Calu3 (cell line): ENCODE data around the gene TSHZ1. TPM values are rescaled to one million over a fixed set of nuclear protein-coding genes. Genes with fewer than 3 reads are reported as not detected.

Source experiments
- BruUV-seq: library from RNA; stranded (reverse); fragments of 400-500 nt; replicated peaks from 2 replicates; lab custom pipeline; 2021; lab: Mats Ljungman, UMichigan
- CTCF ChIA-PET: fragments of 300-600 bp; sonication (Branson Sonifier 250); formaldehyde crosslinking; loops from one replicate; lab custom pipeline; 2022; ENCODE audit warnings: antibody characterized with exemption; lab: Charles Lee
- DNase-seq: peaks from one replicate; pipeline ENCODE4 v3.0.0; 2022
- H3K27ac Mint-ChIP-seq: one replicate; pipeline ENCODE4 v1.8.0; 2022; ENCODE audit warnings: mixed read lengths; ENCODE audit not compliant: unreplicated experiment
- H3K27me3 Mint-ChIP-seq: one replicate; pipeline ENCODE4 v1.8.0; 2022; ENCODE audit warnings: mixed read lengths; ENCODE audit not compliant: unreplicated experiment
- H3K36me3 Mint-ChIP-seq: one replicate; pipeline ENCODE4 v1.8.0; 2022; ENCODE audit warnings: mild to moderate bottlenecking, moderate library complexity, mixed read lengths; ENCODE audit not compliant: insufficient read depth, unreplicated experiment
- H3K4me1 Mint-ChIP-seq: one replicate; pipeline ENCODE4 v1.8.0; 2022; ENCODE audit warnings: mild to moderate bottlenecking, low read depth, mixed read lengths; ENCODE audit not compliant: unreplicated experiment
- H3K4me3 Mint-ChIP-seq: one replicate; pipeline ENCODE4 v1.8.0; 2022; ENCODE audit warnings: mild to moderate bottlenecking, low read depth, moderate library complexity, mixed read lengths; ENCODE audit not compliant: unreplicated experiment
- H3K9me3 Mint-ChIP-seq: one replicate; pipeline ENCODE4 v1.8.0; 2022; ENCODE audit warnings: low read depth, mixed read lengths; ENCODE audit not compliant: unreplicated experiment
- intact Hi-C: fragments of 100-400 bp; cut with micrococcal nuclease; formaldehyde crosslinking; loops from one replicate; pipeline ENCODE4 v1.10.0; 2022; ENCODE audit not compliant: unreplicated experiment
- total RNA-seq: library from RNA; stranded (reverse); gene quantifications from 2 replicates; pipeline ENCODE4 v1.2.3, GENCODE V29; 2022
- TF ChIP-seq, protein P1 (sequence below): fragments of 200-600 bp; IDR thresholded peaks from one replicate; pipeline ENCODE4 v1.8.0; 2022; ENCODE audit warnings: antibody characterized with exemption; ENCODE audit not compliant: unreplicated experiment

The TSHZ1 gene
- total RNA-seq, 1 experiment from 2014 or later, result 10.8 TPM

GRCh38 chr18:75215663-75216062 is 5.1 kb downstream of the TSHZ1 start:
- no peak for DNase-seq
- BruUV-seq, result no TSS peak
- Mint-ChIP-seq H3K27me3 (no peaks in the 10 kb centered on the region), H3K27ac (no peak overlapping the region), H3K36me3 (peaks cover 17% of the 10 kb centered on the region), H3K9me3 (no peaks in the 10 kb centered on the region), H3K4me3 (no peak overlapping the region), H3K4me1 (peaks cover 47% of the 10 kb centered on the region)
- CTCF ChIA-PET, result no interaction called here
- TF ChIP-seq, protein P1, sequence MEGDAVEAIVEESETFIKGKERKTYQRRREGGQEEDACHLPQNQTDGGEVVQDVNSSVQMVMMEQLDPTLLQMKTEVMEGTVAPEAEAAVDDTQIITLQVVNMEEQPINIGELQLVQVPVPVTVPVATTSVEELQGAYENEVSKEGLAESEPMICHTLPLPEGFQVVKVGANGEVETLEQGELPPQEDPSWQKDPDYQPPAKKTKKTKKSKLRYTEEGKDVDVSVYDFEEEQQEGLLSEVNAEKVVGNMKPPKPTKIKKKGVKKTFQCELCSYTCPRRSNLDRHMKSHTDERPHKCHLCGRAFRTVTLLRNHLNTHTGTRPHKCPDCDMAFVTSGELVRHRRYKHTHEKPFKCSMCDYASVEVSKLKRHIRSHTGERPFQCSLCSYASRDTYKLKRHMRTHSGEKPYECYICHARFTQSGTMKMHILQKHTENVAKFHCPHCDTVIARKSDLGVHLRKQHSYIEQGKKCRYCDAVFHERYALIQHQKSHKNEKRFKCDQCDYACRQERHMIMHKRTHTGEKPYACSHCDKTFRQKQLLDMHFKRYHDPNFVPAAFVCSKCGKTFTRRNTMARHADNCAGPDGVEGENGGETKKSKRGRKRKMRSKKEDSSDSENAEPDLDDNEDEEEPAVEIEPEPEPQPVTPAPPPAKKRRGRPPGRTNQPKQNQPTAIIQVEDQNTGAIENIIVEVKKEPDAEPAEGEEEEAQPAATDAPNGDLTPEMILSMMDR, result no peak
- intact Hi-C loops, result loop anchor here (5.0 to 10.0 kb wide), 2 partner anchors 321 to 563 kb away; no protein-coding TSS in a partner anchor

DNA sequence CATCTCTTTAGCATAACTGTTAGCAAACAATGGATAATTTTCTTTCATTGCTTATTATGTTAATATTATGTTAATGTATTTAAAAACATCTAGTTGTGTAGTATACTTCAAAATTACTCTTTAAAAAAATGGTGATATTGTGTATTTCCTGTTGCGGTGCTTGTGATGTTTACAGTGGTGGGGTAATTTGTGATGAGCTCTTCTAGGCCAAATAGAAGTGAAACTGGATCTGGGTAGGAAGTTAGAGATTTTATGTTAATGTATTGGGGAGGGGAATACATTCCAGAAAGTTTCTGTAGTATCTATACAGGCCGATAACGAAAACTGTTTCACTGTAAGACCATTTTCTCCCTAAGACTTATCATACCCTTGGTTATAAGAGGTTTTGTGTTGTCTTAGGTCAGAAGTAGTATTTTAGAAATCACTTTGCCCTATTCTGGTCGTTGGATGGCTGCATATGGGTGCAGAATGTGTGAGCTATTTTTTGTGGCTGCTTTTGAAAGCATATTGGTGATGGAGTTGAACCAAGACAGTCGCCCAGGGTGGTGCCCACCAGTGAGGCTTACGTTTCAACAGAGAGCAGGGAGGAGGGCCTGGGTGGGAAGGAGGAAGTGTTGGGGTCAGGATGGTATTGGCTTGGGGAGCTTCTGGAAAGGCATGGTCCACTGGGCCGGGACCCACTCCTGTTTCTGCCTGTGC is 5.8 kb downstream of the TSHZ1 start:
- intact Hi-C loops, result loop anchor here (5.0 to 10.0 kb wide), 2 partner anchors 322 to 564 kb away; no protein-coding TSS in a partner anchor
- DNase-seq, result no peak
- no TSS peak for BruUV-seq
- CTCF ChIA-PET, result no interaction called here
- H3K4me3 Mint-ChIP-seq, result no peak overlapping the region
- peaks cover 47% of the 10 kb centered on the region for H3K4me1 Mint-ChIP-seq
- TF ChIP-seq, protein P1, result no peak
- no peaks in the 10 kb centered on the region for H3K9me3 Mint-ChIP-seq
- no peaks in the 10 kb centered on the region for H3K27me3 Mint-ChIP-seq
- H3K27ac Mint-ChIP-seq, result no peak overlapping the region
- peaks cover 10% of the 10 kb centered on the region for H3K36me3 Mint-ChIP-seq

DNA sequence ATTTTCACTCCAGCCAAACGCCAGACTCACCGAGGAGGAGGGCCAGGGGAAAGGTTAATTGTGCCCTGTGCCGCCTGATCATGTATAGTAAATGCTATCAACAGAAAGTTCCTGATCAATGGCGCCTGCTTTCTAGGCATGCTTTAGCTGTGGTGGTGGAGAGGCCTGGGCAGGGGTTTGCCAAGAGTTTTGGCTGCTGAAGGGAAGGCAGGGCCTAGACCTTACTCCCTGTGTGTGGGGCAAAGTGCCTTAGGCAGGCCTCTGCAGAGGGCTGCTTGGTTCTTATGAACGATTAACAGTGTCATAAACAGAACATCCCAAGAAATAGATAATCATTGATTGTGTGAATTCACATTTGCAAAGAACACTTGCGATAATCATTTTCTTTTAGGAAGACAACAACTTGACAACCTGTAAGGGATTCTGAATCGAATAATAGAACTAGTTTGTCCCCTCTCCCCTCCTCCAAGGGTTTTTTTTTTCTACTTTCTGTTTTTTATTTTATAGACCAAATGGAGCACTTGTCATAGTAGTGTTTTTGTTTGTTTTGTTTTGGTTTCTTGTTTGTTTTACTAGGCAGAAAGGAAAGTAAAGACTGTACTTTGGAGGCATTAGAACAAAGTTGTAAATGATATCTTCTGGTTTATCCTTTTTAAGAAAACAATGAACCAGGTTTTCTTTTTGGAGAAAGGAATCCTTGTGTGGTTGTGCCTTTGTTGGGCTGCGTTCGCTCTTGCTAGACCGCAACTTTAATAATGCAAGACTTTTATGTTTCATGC is 6.5 kb downstream of the TSHZ1 start:
- intact Hi-C loops, result loop anchor here (5.0 to 10.0 kb wide), 2 partner anchors 322 to 565 kb away; no protein-coding TSS in a partner anchor
- Mint-ChIP-seq H3K4me3 (no peak overlapping the region), H3K9me3 (no peaks in the 10 kb centered on the region), H3K36me3 (peaks cover 6% of the 10 kb centered on the region), H3K4me1 (peaks cover 47% of the 10 kb centered on the region), H3K27ac (no peak overlapping the region), H3K27me3 (no peaks in the 10 kb centered on the region)
- no TSS peak for BruUV-seq
- CTCF ChIA-PET, result no interaction called here
- TF ChIP-seq, protein P1, result no peak
- DNase-seq, result no peak

DNA sequence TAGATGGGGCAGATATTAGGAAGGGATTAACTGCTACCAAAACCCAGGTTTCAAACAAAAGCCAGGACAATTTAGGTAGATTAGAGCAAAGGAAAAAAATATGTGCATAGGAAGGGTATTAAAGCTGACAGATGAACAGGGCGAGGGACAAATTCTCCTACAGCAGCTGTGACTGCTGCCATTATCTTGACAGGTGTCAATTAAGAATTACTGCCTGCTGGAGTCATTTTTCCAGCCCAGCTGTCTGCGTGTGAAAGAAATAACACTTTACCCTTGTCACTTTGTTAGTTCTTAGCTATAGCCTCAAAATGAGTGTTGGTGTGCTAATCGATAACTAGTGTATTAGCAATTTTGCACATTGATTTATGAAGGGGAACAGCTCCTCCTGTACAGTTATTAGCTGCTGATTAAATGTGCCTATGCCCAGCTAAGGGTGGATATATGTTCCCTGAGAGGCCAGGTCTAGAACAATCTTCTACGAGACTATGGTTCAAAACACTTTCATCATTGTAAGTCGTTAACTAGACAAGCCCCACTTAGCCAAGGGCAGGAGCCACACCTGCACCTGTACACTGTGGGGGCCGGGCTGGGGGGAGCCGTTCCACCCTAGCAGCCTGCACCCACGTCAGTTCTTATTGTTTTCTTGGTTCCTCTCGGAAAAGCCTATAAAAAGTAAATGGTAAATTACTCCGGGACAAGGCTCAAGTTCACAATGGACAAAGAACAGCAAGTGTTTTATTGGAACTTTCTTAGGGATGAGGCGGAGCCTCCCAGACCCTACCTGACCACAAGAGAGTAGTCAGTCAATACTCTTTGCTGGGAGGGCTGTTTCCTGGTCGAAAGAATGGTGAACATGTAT is 7.7 kb downstream of the TSHZ1 start:
- no peak overlapping the region for H3K4me3 Mint-ChIP-seq

More for the DNA sequence above, 7.7 kb downstream of the TSHZ1 start:
- Mint-ChIP-seq H3K4me1 (peaks cover 36% of the 10 kb centered on the region), H3K36me3 (no peaks in the 10 kb centered on the region), H3K27me3 (no peaks in the 10 kb centered on the region), H3K9me3 (no peaks in the 10 kb centered on the region), H3K27ac (no peak overlapping the region)
- BruUV-seq, result no TSS peak
- TF ChIP-seq, protein P1, result no peak
- intact Hi-C loops, result loop anchor here (5.0 to 10.0 kb wide), 2 partner anchors 323 to 566 kb away; no protein-coding TSS in a partner anchor
- CTCF ChIA-PET, result no interaction called here
- DNase-seq, result peak; percentile 26
